Thoracic aorta (tissue), 2 donors: ENCODE results near the gene RNF150. TPM values are rescaled to one million over a fixed set of nuclear protein-coding genes. Genes with fewer than 3 reads are reported as not detected.

Source experiments
- ATAC-seq: fragments of 150-250 bp; one replicate; pipeline ENCODE4 v1.8.0; 2017; ENCODE audit warnings: low read depth; ENCODE audit not compliant: insufficient number of reproducible peaks, low FRiP score
- DNase-seq: peaks from one replicate; pipeline ENCODE4 v3.0.0-alpha.2; 2020; ENCODE audit warnings: low spot score
- H3K27ac ChIP-seq, 2 donors: fragments of 200-600 bp; sonication (generic); 1 replicate in 1 of 2; 2 replicates in 1 of 2; pipeline ENCODE4 v1.5.1; 2016; ENCODE audit warnings: mild to moderate bottlenecking in 2 of 2, moderate library complexity in 2 of 2
- H3K27me3 ChIP-seq: fragments of 200-600 bp; sonication (generic); replicated peaks from 2 replicates; pipeline ENCODE4 v1.6.0; 2016; ENCODE audit warnings: mild to moderate bottlenecking; ENCODE audit not compliant: insufficient read depth
- H3K36me3 ChIP-seq: fragments of 200-600 bp; sonication (generic); one replicate; pipeline ENCODE4 v1.5.1; 2016
- H3K4me1 ChIP-seq, 2 donors: fragments of 200-600 bp; sonication (generic); 1 replicate in 1 of 2; 2 replicates in 1 of 2; pipeline versions ENCODE4 v1.5.1 to v1.6.0; 2016; ENCODE audit warnings: low read depth in 2 of 2, mild to moderate bottlenecking in 1 of 2; ENCODE audit not compliant: control insufficient read depth in 1 of 2
- H3K4me3 ChIP-seq: fragments of 200-600 bp; sonication (generic); 2 replicates; pipeline ENCODE4 v1.5.1; 2016; ENCODE audit warnings: mild to moderate bottlenecking
- H3K9me3 ChIP-seq: fragments of 200-600 bp; sonication (generic); 2 replicates; pipeline ENCODE4 v1.5.1; 2016
- total RNA-seq, 2 donors: library from RNA; depleted of rRNA; stranded (reverse); fragments of >200 nt; gene quantifications; one replicate each; pipeline versions ENCODE4 v1.1.0 to v1.2.3, GENCODE V29; 2016
- TF ChIP-seq, protein P1 (sequence below): fragments of 200-600 bp; sonication (generic); IDR thresholded peaks from one replicate; pipeline ENCODE4 v1.5.1; 2019; ENCODE audit warnings: antibody characterized with exemption

The RNF150 gene
- total RNA-seq, 2 donors from 2014 or later = 9.7 to 11.6 TPM

DNA sequence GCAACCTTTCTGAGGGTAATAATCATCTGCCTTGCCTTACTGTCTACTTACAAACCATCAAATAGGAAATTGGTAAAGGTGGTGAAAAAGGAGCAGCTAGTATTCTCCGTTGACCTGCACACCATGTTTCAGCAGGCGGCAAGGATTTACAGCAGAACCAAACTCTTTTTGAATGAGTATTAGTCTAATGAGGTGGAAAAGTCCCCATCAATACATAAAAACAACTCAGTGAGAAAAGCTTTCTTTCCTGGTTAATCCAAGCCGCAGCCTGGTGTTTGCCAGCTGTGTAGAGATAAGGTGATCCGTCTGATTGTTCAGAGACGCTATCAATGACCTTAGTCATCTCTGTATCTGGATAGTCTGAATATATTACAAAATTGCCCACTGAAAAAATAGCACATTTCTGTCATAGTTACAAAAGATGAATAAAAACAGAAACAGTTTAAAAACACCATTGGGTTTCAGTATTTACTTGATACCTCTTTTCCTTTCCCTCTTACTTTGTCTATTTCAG, 266.7 kb downstream of the RNF150 start:
- TF ChIP-seq, protein P1, sequence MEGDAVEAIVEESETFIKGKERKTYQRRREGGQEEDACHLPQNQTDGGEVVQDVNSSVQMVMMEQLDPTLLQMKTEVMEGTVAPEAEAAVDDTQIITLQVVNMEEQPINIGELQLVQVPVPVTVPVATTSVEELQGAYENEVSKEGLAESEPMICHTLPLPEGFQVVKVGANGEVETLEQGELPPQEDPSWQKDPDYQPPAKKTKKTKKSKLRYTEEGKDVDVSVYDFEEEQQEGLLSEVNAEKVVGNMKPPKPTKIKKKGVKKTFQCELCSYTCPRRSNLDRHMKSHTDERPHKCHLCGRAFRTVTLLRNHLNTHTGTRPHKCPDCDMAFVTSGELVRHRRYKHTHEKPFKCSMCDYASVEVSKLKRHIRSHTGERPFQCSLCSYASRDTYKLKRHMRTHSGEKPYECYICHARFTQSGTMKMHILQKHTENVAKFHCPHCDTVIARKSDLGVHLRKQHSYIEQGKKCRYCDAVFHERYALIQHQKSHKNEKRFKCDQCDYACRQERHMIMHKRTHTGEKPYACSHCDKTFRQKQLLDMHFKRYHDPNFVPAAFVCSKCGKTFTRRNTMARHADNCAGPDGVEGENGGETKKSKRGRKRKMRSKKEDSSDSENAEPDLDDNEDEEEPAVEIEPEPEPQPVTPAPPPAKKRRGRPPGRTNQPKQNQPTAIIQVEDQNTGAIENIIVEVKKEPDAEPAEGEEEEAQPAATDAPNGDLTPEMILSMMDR = no peak
- Histone ChIP-seq H3K36me3 (no peaks in the 10 kb centered on the region), H3K9me3 (no peaks in the 10 kb centered on the region), H3K4me1 (no peaks in the 10 kb centered on the region), H3K27ac (no peak overlapping the region), H3K4me3 (no peak overlapping the region), H3K27me3 (no peaks in the 10 kb centered on the region)
- no peak for DNase-seq
- no peak for ATAC-seq

DNA sequence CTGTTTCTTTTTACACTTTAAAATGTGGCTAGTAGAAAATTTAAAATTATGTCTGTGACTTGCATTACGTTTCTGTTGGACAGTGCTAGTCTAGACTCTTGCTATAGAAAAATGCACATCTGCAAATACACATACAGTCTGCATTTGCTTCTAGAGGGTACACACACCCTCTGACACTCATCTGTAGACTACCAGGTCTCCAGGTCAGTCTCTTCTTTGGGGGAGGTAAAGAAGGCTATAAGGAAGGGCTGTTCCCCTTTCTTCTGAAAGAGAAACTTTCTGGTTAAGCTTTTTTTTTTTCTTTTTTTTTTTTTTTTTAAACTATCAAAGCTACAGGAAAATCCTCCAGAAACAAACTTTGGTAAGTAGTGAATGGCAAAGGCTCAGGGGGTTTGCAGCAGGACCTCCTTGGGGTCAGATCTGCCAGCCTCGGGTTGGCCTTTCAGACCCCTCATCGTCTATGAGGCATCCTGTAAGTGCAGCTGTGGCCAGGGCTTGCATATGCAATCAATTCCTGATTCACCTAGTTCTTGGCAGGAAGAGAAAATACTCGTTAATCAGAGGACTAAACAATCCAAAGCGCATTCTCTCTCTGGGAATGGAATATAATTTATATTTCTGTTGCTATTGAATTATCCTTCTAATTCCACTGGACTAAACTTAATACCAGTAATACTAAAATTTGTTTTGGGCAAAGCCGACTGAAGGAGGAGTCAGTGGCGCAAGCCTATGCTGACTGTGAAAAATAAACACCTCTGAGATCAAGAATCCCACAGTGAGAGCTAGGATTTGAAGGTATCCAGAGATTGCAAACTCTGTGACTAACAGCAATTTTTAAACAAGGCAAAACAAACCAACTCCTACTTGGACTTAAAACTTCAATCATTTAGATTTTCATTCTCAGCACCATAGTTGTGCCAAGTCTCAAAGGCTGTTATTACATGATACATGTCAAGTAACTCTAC, 267.7 kb downstream of the RNF150 start:
- ATAC-seq (no peak), DNase-seq (no peak)
- TF ChIP-seq, protein P1 = no peak
- Histone ChIP-seq H3K4me3 (no peak overlapping the region), H3K4me1 (no peaks in the 10 kb centered on the region), H3K36me3 (no peaks in the 10 kb centered on the region), H3K9me3 (no peaks in the 10 kb centered on the region), H3K27me3 (no peaks in the 10 kb centered on the region), H3K27ac (no peak overlapping the region)

DNA sequence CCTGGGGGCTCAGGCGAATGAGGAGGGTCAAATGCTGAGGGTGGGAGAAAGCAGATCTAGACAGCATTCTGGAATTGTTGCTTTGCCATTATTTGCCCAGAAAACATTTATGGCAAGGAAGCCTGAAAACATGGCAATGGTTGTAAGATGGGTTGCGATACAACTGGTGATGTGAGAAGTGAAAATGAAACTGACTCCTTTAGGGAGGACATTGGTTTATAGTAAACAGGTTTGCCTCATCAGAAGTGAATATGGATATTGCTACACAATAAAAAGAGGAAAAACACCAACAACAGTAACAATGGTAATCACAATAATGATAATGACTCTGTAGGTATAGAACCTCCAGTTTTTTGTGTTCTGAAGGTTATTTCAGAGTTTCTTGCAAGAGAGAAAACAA, 270.1 kb downstream of the RNF150 start:
- Histone ChIP-seq H3K9me3 (no peaks in the 10 kb centered on the region), H3K4me1 (no peaks in the 10 kb centered on the region), H3K27me3 (no peaks in the 10 kb centered on the region), H3K36me3 (no peaks in the 10 kb centered on the region), H3K27ac (no peak overlapping the region), H3K4me3 (no peak overlapping the region)
- ATAC-seq (no peak), DNase-seq (no peak)
- TF ChIP-seq, protein P1 = no peak

DNA sequence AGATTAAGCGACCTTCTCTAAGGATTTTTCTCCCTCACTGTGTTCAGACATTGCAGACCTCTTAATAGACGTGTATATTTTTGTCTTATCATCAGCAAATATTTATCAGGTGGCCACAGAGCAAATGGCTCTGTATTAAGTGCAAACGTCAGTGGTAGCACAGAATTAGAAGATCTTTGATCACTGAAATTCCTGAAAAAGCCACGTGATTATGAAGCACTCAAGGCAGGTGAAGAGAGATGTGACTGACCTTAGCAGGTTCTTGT, 271.2 kb downstream of the RNF150 start:
- no peaks in the 10 kb centered on the region for H3K9me3 ChIP-seq
- no peak overlapping the region for H3K27ac ChIP-seq
- no peaks in the 10 kb centered on the region for H3K36me3 ChIP-seq
- H3K4me3 ChIP-seq = no peak overlapping the region
- TF ChIP-seq, protein P1 = no peak
- H3K4me1 ChIP-seq = no peaks in the 10 kb centered on the region
- ATAC-seq = no peak
- DNase-seq = no peak
- no peaks in the 10 kb centered on the region for H3K27me3 ChIP-seq

DNA sequence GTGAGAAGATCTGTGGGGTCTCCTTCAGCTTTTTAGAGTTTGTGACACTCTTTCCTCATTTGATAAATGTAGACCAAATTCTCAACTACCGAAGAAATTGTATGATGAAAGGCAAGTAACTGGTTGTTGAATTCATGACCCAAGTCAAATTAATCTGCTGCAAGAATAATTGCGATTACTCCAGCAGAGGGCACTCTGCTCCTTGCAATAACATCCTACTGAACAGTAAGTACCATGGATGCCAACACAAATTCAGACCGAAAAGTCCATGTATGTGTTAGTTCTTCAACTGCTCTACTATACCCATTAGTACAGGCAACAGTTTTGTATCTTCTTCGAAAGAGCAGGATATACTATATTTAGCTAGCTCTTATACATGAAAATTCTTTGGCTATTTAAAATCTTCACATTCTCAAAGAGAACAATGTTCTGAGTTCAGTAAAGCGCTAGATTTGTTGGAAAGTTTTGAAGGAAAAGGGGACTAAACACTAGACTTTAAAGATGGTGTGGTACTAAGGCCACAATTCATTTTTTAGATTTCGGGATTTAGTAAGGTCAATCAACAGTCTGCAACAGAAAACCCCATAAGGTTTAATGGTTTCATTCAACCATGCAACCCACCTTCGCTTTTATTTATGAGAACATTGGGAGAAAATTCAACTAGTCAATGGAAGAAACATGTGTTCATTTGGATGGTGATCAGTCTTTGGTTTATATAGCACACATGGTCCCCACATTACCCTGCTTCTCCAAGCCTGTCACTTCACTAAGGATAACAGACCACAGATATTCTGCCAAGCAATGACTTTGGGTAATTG, 271.7 kb downstream of the RNF150 start:
- Histone ChIP-seq H3K9me3 (no peaks in the 10 kb centered on the region), H3K4me1 (no peaks in the 10 kb centered on the region), H3K36me3 (no peaks in the 10 kb centered on the region), H3K27ac (no peak overlapping the region), H3K4me3 (no peak overlapping the region), H3K27me3 (no peaks in the 10 kb centered on the region)
- peak; percentile 63 for ATAC-seq
- TF ChIP-seq, protein P1 = peak; percentile 77
- DNase-seq = peak; percentile 45
